Kidney epithelial cell (primary cell): Measurements from ENCODE around the gene TMCC3. TPM values are rescaled to one million over a fixed set of nuclear protein-coding genes. Genes with fewer than 3 reads are reported as not detected.

Source experiments
- DNase-seq: peaks from one replicate; pipeline ENCODE4 v3.0.0-alpha.2; 2010; ENCODE audit warnings: low read depth
- H3K27me3 ChIP-seq: 2 replicates; pipeline ENCODE4 v1.6.0; 2011; ENCODE audit warnings: low read length; ENCODE audit not compliant: control insufficient read depth, insufficient read depth
- H3K36me3 ChIP-seq: 2 replicates; pipeline ENCODE4 v1.5.1; 2011; ENCODE audit warnings: low read length; ENCODE audit not compliant: control insufficient read depth, insufficient read depth
- H3K4me3 ChIP-seq: 2 replicates; pipeline ENCODE4 v1.5.1; 2011; ENCODE audit warnings: low read depth, mild to moderate bottlenecking, control low read depth, low read length
- CTCF ChIP-seq: IDR thresholded peaks from 2 replicates; pipeline ENCODE4 v1.5.1; 2011; ENCODE audit warnings: mild to moderate bottlenecking, moderate library complexity, low read length, control low read depth, inconsistent platforms; ENCODE audit not compliant: insufficient read depth, poor library complexity, severe bottlenecking
- total RNA-seq: library from RNA; depleted of rRNA; stranded (reverse); fragments of >200 nt; gene quantifications from 2 replicates; pipeline ENCODE4 v1.2.3, GENCODE V29; 2015

Gene TMCC3
- total RNA-seq, 1 donor from 2014 or later, result 22.8 TPM

GRCh38 chr12:94535510-94535921 is 114.8 kb downstream of the TMCC3 start:
- no peaks in the 10 kb centered on the region for H3K27me3 ChIP-seq
- H3K36me3 ChIP-seq, result no peaks in the 10 kb centered on the region
- TF ChIP-seq CTCF, result no peak
- DNase-seq, result no peak
- no peak overlapping the region for H3K4me3 ChIP-seq

GRCh38 chr12:94534774-94535509 is 115.4 kb downstream of the TMCC3 start:
- no peak for TF ChIP-seq CTCF
- Histone ChIP-seq H3K4me3 (no peak overlapping the region), H3K27me3 (no peaks in the 10 kb centered on the region), H3K36me3 (no peaks in the 10 kb centered on the region)
- DNase-seq, result peak; percentile 9

- TF ChIP-seq CTCF, result no peak
- no peaks in the 10 kb centered on the region for H3K27me3 ChIP-seq
- H3K36me3 ChIP-seq, result no peaks in the 10 kb centered on the region
- no peak for DNase-seq
- H3K4me3 ChIP-seq, result no peak overlapping the region
Measured at GRCh38 chr12:94534278-94534677, 116.1 kb downstream of the TMCC3 start.

- peak; percentile 21 for DNase-seq
- no peaks in the 10 kb centered on the region for H3K27me3 ChIP-seq
- H3K36me3 ChIP-seq, result no peaks in the 10 kb centered on the region
- no peak overlapping the region for H3K4me3 ChIP-seq
- TF ChIP-seq CTCF, result peak; percentile 70
Measured at GRCh38 chr12:94532490-94533422, 117.6 kb downstream of the TMCC3 start.

- DNase-seq, result no peak
- TF ChIP-seq CTCF, result no peak
- no peaks in the 10 kb centered on the region for H3K27me3 ChIP-seq
- no peaks in the 10 kb centered on the region for H3K36me3 ChIP-seq
- no peak overlapping the region for H3K4me3 ChIP-seq
Measured at GRCh38 chr12:94531196-94531720, 119.1 kb downstream of the TMCC3 start.
